Hepatocyte (in vitro differentiated cells): ENCODE data around the gene ABCC3.

Source experiments
- CTCF ChIP-seq: fragments of 200-600 bp; sonication (generic); IDR thresholded peaks from 2 replicates; pipeline ENCODE4 v1.5.1; 2016; ENCODE audit warnings: antibody characterized with exemption, mild to moderate bottlenecking; ENCODE audit not compliant: poor library complexity
- EZH2 ChIP-seq: fragments of 200-600 bp; sonication (generic); IDR thresholded peaks from 2 replicates; pipeline ENCODE4 v1.6.1; 2016; ENCODE audit warnings: antibody characterized with exemption, mild to moderate bottlenecking, borderline replicate concordance

DNA sequence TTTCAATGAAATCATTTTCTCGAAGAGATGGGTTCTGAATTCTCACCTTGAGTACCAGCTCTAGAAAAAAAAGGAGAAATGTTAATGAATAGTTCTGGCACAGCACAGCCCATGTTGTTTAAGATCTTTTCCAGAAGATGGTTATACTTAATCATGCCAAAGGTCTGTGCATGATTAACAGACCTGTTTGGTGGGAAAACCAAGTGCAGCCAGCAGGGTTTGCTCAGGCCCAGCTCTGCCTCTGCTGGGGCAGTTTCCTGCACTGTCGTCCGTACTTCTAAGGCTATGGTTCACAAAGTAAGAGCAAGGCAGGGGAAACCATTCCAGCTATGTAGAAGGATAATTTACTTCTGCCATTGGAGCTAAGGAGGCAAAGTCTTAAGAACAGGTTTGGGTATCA lies 62.4 kb downstream of the ABCC3 start:
- TF ChIP-seq CTCF: no peak
- no peak for TF ChIP-seq EZH2
